CD4-positive, alpha-beta T cell (primary cell): ENCODE results near the gene SIPA1. TPM values are rescaled to one million over a fixed set of nuclear protein-coding genes. Genes with fewer than 3 reads are reported as not detected.

Source experiments
- ATAC-seq: fragments of 200-7000 bp; cut with Tn5 transposase; one replicate; pipeline ENCODE4 v1.10.0; 2022; ENCODE audit warnings: mild to moderate bottlenecking; ENCODE audit not compliant: poor library complexity
- CTCF ChIA-PET: fragments of 350-600 bp; sonication (Branson Sonifier 250); formaldehyde crosslinking; loops from one replicate; lab custom pipeline; 2021; ENCODE audit warnings: antibody characterized with exemption, inconsistent platforms; lab: Charles Lee
- POLR2A ChIA-PET: fragments of 350-600 bp; sonication (Branson Sonifier 250); formaldehyde crosslinking; loops from one replicate; lab custom pipeline; 2021; ENCODE audit warnings: antibody characterized with exemption, inconsistent platforms; lab: Charles Lee
- DNase-seq, 14 experiments: peaks; one replicate each; pipeline ENCODE4 v3.0.0-alpha.2; 2013 to 2020; ENCODE audit warnings: mixed read lengths in 2 of 14
- H3K27ac ChIP-seq, 2 donors: one replicate each; pipeline versions ENCODE4 v1.5.1 to v1.7.0; 2013; ENCODE audit warnings: low read length in 2 of 2, low read depth in 1 of 2, mild to moderate bottlenecking in 1 of 2
- H3K27me3 ChIP-seq, 2 experiments: 1 replicate in 1 of 2; 2 replicates in 1 of 2; pipeline versions ENCODE4 v1.6.1 to v1.7.0; 2013; ENCODE audit warnings: low read length in 2 of 2, control low read depth in 1 of 2, mild to moderate bottlenecking in 1 of 2, moderate library complexity in 1 of 2; ENCODE audit not compliant: insufficient read depth in 2 of 2, control insufficient read depth in 1 of 2
- H3K36me3 ChIP-seq: one replicate; pipeline ENCODE4 v1.6.1; 2013; ENCODE audit warnings: low read length, control low read depth; ENCODE audit not compliant: insufficient read depth
- H3K4me1 ChIP-seq: one replicate; pipeline ENCODE4 v1.6.1; 2013; ENCODE audit warnings: low read length, control low read depth; ENCODE audit not compliant: insufficient read depth
- H3K4me3 ChIP-seq: one replicate; pipeline ENCODE4 v1.5.1; 2013; ENCODE audit warnings: mild to moderate bottlenecking, low read length, moderate library complexity
- H3K9me3 ChIP-seq, 2 experiments: 1 replicate in 1 of 2; 2 replicates in 1 of 2; pipeline versions ENCODE4 v1.6.1 to v1.7.0; 2013; ENCODE audit warnings: low read length in 2 of 2, mild to moderate bottlenecking in 2 of 2, control low read depth in 1 of 2, moderate library complexity in 1 of 2; ENCODE audit not compliant: control insufficient read depth in 1 of 2, insufficient read depth in 1 of 2
- H3K27ac Mint-ChIP-seq: one replicate; pipeline ENCODE4 v1.8.0; 2020; ENCODE audit warnings: mixed read lengths
- H3K27me3 Mint-ChIP-seq: one replicate; pipeline ENCODE4 v1.8.0; 2021; ENCODE audit warnings: mixed read lengths
- H3K36me3 Mint-ChIP-seq: one replicate; pipeline ENCODE4 v1.8.0; 2021; ENCODE audit warnings: low read depth, mixed read lengths
- H3K4me1 Mint-ChIP-seq: one replicate; pipeline ENCODE4 v1.8.0; 2021; ENCODE audit warnings: low read depth, mixed read lengths
- H3K4me3 Mint-ChIP-seq: one replicate; pipeline ENCODE4 v1.8.0; 2020; ENCODE audit warnings: mild to moderate bottlenecking, mixed read lengths
- H3K9me3 Mint-ChIP-seq: one replicate; pipeline ENCODE4 v1.8.0; 2020; ENCODE audit warnings: mixed read lengths
- intact Hi-C, 2 experiments: fragments of 100-400 bp; cut with DNase I in 1 of 2; cut with micrococcal nuclease in 1 of 2; formaldehyde crosslinking; loops; one replicate each; pipeline versions ENCODE4 v1.15.1 to v1.9.0; 2023 to 2025; cut with DNase I, micrococcal nuclease
- total RNA-seq, 174 experiments: library from RNA in 2 of 174; stranded (reverse) in 2 of 174; gene quantifications; one replicate each; pipeline ENCODE4 v1.2.3 and lab custom pipeline; 2021 to 2026
- TF ChIP-seq, protein P1 (sequence below): fragments of 200-600 bp; IDR thresholded peaks from one replicate; pipeline ENCODE4 v1.8.0; 2022; ENCODE audit warnings: antibody characterized with exemption, mild to moderate bottlenecking

SIPA1 gene
- total RNA-seq, 2 experiments from 2014 or later = 272 to 298 TPM

DNA sequence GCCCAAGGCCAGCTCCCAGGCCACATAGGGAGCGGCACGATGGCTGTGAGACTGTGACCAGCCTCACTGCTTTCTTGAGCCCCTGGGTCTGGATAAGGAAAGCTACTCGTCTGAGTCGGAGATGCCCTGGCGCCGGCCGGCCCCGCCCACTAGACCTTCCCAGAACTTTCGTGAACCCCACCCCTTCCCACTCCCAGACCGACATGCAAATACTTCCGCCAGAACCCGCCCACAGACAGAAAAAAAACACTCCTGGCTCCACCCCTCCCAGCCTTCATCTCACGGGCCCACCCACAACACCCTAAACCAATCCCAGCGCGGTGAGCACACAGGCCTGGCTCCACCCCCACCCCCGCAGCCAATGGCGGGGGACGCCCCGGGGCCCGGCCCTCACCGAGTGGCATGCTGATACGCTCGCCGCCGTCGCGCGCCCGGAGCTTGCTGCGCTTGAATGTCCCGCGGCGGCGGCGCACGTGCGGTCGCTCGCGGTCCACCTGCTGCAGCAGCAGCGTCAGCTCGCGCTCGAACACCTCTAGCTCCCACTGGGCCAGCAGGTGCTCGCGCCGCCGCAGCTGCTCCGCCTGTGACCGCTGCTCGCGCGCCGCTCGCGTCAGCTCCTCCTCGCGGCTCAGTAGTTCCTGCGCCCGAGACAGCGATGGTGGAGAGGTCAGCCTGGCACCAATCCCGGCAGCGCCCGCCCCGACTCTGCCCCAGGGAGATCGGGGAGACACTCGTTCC, 30.9 kb upstream of the SIPA1 start:
- ChIA-PET POLR2A (no interaction called here), CTCF (interaction anchor here (0.7 kb wide), 1 partner anchor 13 kb away, joined by 3 read pairs; no protein-coding TSS in a partner anchor)
- DNase-seq (peak in 1 of 14 experiments; percentile 57), ATAC-seq (peak; percentile 52)
- no peaks in the 10 kb centered on the region for H3K9me3 Mint-ChIP-seq
- no peak overlapping the region for H3K4me3 ChIP-seq
- no peak overlapping the region for H3K4me3 Mint-ChIP-seq
- no peaks in the 10 kb centered on the region for H3K9me3 ChIP-seq
- H3K27me3 ChIP-seq = no peaks in the 10 kb centered on the region
- H3K36me3 ChIP-seq = peaks cover 74% of the 10 kb centered on the region
- H3K36me3 Mint-ChIP-seq = peaks cover 79% of the 10 kb centered on the region
- peaks cover 25% of the 10 kb centered on the region for H3K4me1 Mint-ChIP-seq
- no peaks in the 10 kb centered on the region for H3K27me3 Mint-ChIP-seq
- TF ChIP-seq, protein P1, sequence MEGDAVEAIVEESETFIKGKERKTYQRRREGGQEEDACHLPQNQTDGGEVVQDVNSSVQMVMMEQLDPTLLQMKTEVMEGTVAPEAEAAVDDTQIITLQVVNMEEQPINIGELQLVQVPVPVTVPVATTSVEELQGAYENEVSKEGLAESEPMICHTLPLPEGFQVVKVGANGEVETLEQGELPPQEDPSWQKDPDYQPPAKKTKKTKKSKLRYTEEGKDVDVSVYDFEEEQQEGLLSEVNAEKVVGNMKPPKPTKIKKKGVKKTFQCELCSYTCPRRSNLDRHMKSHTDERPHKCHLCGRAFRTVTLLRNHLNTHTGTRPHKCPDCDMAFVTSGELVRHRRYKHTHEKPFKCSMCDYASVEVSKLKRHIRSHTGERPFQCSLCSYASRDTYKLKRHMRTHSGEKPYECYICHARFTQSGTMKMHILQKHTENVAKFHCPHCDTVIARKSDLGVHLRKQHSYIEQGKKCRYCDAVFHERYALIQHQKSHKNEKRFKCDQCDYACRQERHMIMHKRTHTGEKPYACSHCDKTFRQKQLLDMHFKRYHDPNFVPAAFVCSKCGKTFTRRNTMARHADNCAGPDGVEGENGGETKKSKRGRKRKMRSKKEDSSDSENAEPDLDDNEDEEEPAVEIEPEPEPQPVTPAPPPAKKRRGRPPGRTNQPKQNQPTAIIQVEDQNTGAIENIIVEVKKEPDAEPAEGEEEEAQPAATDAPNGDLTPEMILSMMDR = no peak
- intact Hi-C loops = no loop called here
- H3K27ac ChIP-seq = no peak overlapping the region
- no peak overlapping the region for H3K27ac Mint-ChIP-seq
- H3K4me1 ChIP-seq = peaks cover 31% of the 10 kb centered on the region

DNA sequence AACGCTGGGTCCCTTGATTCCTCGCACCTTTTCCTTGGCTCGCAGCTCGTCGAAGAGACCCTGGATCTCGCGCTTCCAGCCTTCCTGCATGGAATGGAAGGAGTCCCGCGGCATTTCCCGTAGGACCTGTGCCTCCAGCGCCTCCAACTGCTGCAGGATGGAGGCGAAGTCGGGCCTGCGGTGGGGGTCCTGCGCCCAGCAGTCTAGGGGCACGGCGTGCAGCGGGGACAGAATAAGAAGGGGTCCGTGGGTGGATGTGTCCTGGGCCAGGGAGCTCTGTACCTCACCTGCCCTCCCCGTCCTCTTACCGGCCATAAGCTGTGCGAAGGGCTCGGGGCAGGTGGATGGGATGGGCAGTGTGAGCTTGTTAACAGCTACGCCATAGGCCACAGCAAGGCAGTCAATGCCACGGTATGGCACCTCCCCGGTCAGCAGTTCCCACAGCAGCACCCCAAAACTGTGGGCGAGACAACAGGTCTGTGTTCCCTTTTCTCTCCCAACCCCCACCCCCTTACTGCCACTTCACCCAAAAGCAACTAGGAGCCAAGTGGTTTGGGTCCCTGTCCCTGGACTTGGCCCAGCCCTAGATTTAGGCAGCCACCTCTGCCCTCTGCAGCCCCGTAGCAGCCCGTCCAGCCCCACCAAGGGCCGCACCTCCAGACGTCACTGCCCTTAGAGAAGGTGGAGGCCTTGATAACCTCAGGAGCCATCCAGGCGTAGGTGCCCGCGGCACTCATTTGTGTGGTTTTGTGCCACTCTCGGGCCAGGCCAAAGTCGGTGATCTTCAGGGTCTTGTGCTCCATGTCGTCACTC, 30.1 kb upstream of the SIPA1 start:
- peaks cover 31% of the 10 kb centered on the region for H3K4me1 Mint-ChIP-seq
- intact Hi-C loops = no loop called here
- H3K36me3 Mint-ChIP-seq = peaks cover 85% of the 10 kb centered on the region

DNA sequence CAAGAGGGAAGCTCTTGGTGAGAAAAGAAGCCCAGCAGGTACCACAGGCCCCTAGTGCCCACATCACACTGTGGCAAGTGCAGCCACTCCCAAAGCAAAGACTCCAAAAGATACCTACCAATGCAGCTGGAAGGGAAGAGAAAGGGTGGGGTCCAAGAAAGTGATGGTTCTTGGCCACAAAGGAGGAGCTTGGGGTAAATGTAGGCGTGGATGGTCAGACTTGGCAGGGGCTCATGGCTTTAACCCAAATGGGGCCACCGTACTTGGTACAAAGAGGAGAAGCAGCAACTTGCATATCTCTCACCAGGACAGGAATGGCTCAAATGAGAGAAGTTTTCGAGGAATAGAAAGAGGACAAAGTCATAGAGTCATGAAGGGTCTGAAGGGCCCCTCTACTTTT, 28.7 kb upstream of the SIPA1 start:
- CTCF ChIA-PET = interaction anchor here (1.2 kb wide), 1 partner anchor 14 kb away, joined by 3 read pairs; the partner anchor contains the start of gene KCNK7
- H3K27me3 Mint-ChIP-seq = no peaks in the 10 kb centered on the region
- H3K27ac ChIP-seq = no peak overlapping the region
- no peaks in the 10 kb centered on the region for H3K27me3 ChIP-seq
- DNase-seq (no peak), ATAC-seq (no peak)
- H3K9me3 Mint-ChIP-seq = no peaks in the 10 kb centered on the region
- no peak overlapping the region for H3K4me3 ChIP-seq
- intact Hi-C loops = no loop called here
- H3K4me1 Mint-ChIP-seq = peaks cover 35% of the 10 kb centered on the region
- TF ChIP-seq, protein P1 = no peak
- H3K27ac Mint-ChIP-seq = peak overlapping the region; percentile 62
- H3K9me3 ChIP-seq = no peaks in the 10 kb centered on the region
- H3K36me3 ChIP-seq = peaks cover 69% of the 10 kb centered on the region
- H3K36me3 Mint-ChIP-seq = peaks cover 74% of the 10 kb centered on the region
- peak overlapping the region; percentile 60 for H3K4me3 Mint-ChIP-seq
- POLR2A ChIA-PET = interaction anchor here (1.2 kb wide), 1 partner anchor 43 kb away, joined by 3 read pairs; no protein-coding TSS in a partner anchor
- peaks cover 51% of the 10 kb centered on the region for H3K4me1 ChIP-seq

More for the DNA sequence above, 30.1 kb upstream of the SIPA1 start:
- Mint-ChIP-seq H3K27me3 (no peaks in the 10 kb centered on the region), H3K4me3 (peak overlapping the region; percentile 38), H3K9me3 (no peaks in the 10 kb centered on the region), H3K27ac (no peak overlapping the region)
- TF ChIP-seq, protein P1 = no peak
- DNase-seq = no peak
- no peaks in the 10 kb centered on the region for H3K27me3 ChIP-seq
- POLR2A ChIA-PET = no interaction called here
- CTCF ChIA-PET = no interaction called here
- peaks cover 39% of the 10 kb centered on the region for H3K4me1 ChIP-seq
- H3K9me3 ChIP-seq = no peaks in the 10 kb centered on the region
- no peak for ATAC-seq
- H3K27ac ChIP-seq = no peak overlapping the region
- peaks cover 79% of the 10 kb centered on the region for H3K36me3 ChIP-seq
- no peak overlapping the region for H3K4me3 ChIP-seq
